ENCODE measurements around the gene RIMBP3C.
"Not testable (repeated sequence)": the region's sequence is repeated elsewhere in the genome, so short reads cannot be mapped to it uniquely, and the experiment has no call there.

- TF ChIP-seq CTCF, POLR2A (IDR thresholded peaks at IDR 0.05): not testable (repeated sequence)
Measured at GRCh38 chr22:21514117-21514516, 37.1 kb downstream of the RIMBP3C start.
